Cardiac muscle cell (in vitro differentiated cells and primary cell): ENCODE data around the gene PIH1D1. TPM values are rescaled to one million over a fixed set of nuclear protein-coding genes. Genes with fewer than 3 reads are reported as not detected.

Source experiments
- DNase-seq, 2 donors: peaks; one replicate each; pipeline versions ENCODE4 v3.0.0 to v3.0.0-alpha.2; 2010 to 2017; ENCODE audit warnings: low read depth in 1 of 2, low spot score in 1 of 2
- H3K27ac ChIP-seq: fragments of 200-600 bp; sonication (generic); 2 replicates; pipeline ENCODE4 v1.5.1; 2016
- H3K27me3 ChIP-seq: fragments of 200-600 bp; sonication (generic); 2 replicates; pipeline ENCODE4 v1.6.0; 2016; ENCODE audit warnings: control low read depth
- H3K36me3 ChIP-seq: fragments of 200-600 bp; sonication (generic); 2 replicates; pipeline ENCODE4 v1.5.1; 2016; ENCODE audit warnings: control low read depth
- H3K4me1 ChIP-seq: fragments of 200-600 bp; sonication (generic); 2 replicates; pipeline ENCODE4 v1.8.1; 2017; ENCODE audit warnings: low read depth, mild to moderate bottlenecking, mixed run types
- H3K4me3 ChIP-seq: fragments of 200-600 bp; sonication (generic); 2 replicates; pipeline ENCODE4 v1.5.1; 2016; ENCODE audit warnings: mild to moderate bottlenecking
- H3K9me3 ChIP-seq: fragments of 200-600 bp; sonication (generic); 2 replicates; pipeline ENCODE4 v1.5.1; 2017; ENCODE audit warnings: low read depth, mild to moderate bottlenecking, control low read depth
- polyA plus RNA-seq: library from polyadenylated mRNA; unstranded; fragments of >200 nt; fragmentation: Nextera tagmentation; extraction: Ambion mirVana; gene quantifications from 2 replicates; pipeline ENCODE4 v1.2.1, GENCODE V29; 2016
- total RNA-seq: library from RNA; depleted of rRNA; stranded (reverse); fragments of >200 nt; gene quantifications from 2 replicates; pipeline ENCODE4 v1.2.3, GENCODE V29; 2016
- TF ChIP-seq, protein P1 (sequence below): IDR thresholded peaks from 2 replicates; pipeline ENCODE4 v1.5.1; 2012; ENCODE audit warnings: low read depth, mild to moderate bottlenecking, low read length

The PIH1D1 gene
- total and polyA plus RNA-seq, 2 experiments from 2014 or later = 145 to 156 TPM

DNA sequence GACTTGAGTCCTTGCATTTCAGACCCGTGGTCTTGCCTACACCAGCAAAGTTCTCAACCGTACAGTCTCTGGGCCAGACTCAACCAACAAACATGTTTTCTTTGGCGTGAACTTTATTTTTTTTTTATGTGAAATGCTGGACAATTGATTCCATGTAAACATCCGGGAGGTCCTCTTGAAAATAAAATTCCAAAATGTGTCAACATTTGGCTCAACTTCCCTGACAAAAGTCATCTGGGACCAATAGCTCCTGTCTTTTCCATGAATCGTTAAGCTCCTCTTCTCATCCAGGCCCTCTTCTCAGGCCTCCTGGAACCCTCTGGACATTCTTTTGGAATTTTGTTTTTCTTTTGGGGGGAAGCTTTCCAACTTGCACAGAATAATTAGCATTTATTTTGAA lies 4.2 kb upstream of the PIH1D1 start:
- no peak for DNase-seq

DNA sequence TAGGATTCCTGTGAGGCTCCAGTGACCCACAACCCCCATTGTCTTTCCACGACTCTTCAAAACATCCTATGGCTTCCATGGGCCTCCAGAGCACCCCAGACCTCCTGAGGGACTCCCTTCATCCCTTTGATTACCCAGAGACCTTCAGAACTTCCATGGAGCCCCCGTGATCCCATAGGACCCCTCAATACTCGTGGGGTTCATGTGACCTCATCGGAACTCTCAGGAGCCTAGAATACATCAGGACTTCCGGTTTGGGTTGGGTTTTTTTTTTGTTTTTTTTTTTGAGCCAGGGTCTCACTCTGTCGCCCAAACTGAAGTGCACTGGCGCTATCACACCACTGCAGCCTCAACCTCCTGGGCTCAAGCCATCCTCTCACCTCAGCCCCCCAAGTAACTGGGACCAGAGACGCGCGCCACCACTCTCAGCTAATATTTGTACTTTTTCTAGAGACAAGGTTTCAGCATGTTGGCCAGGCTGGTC lies 2.2 kb upstream of the PIH1D1 start:
- Histone ChIP-seq H3K27ac (peak overlapping the region; percentile 97), H3K4me1 (peaks cover 2% of the 10 kb centered on the region), H3K9me3 (no peaks in the 10 kb centered on the region), H3K4me3 (peak overlapping the region; percentile 76), H3K36me3 (no peaks in the 10 kb centered on the region), H3K27me3 (no peaks in the 10 kb centered on the region)
- peak in 1 of 2 donors; percentile 8 for DNase-seq
- TF ChIP-seq, protein P1, sequence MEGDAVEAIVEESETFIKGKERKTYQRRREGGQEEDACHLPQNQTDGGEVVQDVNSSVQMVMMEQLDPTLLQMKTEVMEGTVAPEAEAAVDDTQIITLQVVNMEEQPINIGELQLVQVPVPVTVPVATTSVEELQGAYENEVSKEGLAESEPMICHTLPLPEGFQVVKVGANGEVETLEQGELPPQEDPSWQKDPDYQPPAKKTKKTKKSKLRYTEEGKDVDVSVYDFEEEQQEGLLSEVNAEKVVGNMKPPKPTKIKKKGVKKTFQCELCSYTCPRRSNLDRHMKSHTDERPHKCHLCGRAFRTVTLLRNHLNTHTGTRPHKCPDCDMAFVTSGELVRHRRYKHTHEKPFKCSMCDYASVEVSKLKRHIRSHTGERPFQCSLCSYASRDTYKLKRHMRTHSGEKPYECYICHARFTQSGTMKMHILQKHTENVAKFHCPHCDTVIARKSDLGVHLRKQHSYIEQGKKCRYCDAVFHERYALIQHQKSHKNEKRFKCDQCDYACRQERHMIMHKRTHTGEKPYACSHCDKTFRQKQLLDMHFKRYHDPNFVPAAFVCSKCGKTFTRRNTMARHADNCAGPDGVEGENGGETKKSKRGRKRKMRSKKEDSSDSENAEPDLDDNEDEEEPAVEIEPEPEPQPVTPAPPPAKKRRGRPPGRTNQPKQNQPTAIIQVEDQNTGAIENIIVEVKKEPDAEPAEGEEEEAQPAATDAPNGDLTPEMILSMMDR = no peak

More for the DNA sequence above, 4.2 kb upstream of the PIH1D1 start:
- Histone ChIP-seq H3K4me3 (no peak overlapping the region), H3K9me3 (no peaks in the 10 kb centered on the region), H3K27ac (no peak overlapping the region), H3K36me3 (peaks cover 3% of the 10 kb centered on the region), H3K4me1 (peaks cover 2% of the 10 kb centered on the region), H3K27me3 (no peaks in the 10 kb centered on the region)
- TF ChIP-seq, protein P1 = no peak

DNA sequence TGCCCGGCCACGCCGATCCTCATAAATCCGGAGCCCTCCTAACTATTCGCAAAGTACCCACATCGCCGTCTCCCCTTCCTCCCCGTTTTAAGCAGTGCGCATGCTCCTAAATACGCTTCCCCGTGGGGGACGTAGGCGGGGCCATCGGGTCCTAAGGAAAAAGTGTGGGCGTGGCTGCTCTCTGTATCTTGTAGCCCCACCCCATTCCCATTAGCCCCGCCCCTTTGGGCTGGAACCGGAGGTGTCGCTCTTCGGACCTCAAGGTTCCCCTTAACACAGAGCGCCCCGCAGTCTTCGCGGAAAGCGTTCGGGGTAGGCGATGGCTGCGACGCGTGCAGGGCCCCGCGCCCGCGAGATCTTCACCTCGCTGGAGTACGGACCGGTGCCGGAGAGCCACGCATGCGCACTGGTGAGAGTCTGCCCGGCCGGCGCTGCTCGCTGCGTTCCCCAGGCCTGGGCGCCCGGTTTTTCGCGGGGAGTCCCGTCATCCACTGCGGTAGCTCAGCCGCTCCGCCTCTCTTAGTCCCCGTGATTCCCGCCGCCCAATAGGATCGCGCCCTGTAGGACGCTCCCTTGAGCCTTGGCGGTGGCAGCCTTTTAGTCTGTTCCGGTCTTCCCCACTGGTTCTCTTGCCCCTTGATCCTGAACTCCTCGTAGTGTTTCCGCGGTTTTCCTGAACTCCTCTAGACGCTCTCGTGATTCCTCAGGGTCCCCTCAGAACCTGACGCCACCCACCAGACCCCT lies 1.6 kb upstream of the PIH1D1 start, which contains the start of gene ALDH16A1:
TSS of gene ALDH16A1 (plus strand) at position 213 of the 744 bp plus-strand sequence. CDS start at position 320, 107 bp downstream.
- H3K4me3 ChIP-seq = peak within 1 kb of the TSS; percentile 76
- peak within 1 kb of the TSS; percentile 97 for H3K27ac ChIP-seq
- H3K4me1 ChIP-seq = peaks cover 2% of the 10 kb centered on the region
- H3K36me3 ChIP-seq = no peaks in the 10 kb centered on the region
- peak; percentile 99 for DNase-seq
- TF ChIP-seq, protein P1 = no peak
- no peaks in the 10 kb centered on the region for H3K27me3 ChIP-seq
- no peaks in the 10 kb centered on the region for H3K9me3 ChIP-seq

DNA sequence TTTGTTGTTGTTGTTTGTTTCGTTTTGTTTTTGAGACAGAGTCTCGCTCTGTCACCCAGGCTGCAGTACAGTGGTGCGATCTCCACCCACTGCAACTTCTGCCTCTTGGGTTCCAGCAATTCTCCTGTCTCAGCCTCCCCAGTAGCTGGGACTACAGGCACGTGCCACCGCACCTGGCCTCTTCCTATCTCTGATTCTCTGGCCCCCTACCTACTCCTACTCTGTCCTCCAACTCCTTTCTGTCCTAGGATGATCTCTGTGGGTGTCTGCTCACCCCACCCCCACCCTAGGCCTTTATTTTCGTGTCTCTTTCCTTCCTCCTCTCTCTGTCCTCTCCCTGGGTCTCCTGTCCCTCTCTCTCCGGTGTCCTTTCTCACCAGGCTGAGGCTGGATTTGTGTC lies 1.2 kb downstream of the PIH1D1 start:
- Histone ChIP-seq H3K4me1 (peaks cover 2% of the 10 kb centered on the region), H3K36me3 (no peaks in the 10 kb centered on the region), H3K27ac (no peak overlapping the region), H3K9me3 (no peaks in the 10 kb centered on the region), H3K27me3 (no peaks in the 10 kb centered on the region), H3K4me3 (peak overlapping the region; percentile 82)
- TF ChIP-seq, protein P1 = no peak
- no peak for DNase-seq

DNA sequence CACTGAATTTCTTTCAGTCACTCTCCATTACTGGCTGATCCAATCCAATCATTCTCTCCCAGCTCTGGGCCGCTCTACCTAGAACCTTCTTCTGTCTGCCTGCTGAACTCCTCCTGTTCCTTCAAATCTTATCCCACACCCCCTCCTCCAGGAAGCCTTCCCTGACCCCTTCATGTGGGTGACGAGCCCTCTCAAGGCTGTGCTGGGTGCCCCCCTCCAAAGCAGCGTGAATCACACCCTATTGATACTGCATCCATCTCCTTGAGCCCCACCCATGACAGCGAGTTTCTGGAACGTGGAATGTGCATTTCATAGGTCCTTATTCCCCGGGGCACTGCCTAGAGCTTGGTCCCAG lies 3.2 kb downstream of the PIH1D1 start:
- no peaks in the 10 kb centered on the region for H3K9me3 ChIP-seq
- TF ChIP-seq, protein P1 = no peak
- no peaks in the 10 kb centered on the region for H3K36me3 ChIP-seq
- H3K4me3 ChIP-seq = no peak overlapping the region
- no peaks in the 10 kb centered on the region for H3K27me3 ChIP-seq
- DNase-seq = no peak
- H3K4me1 ChIP-seq = no peaks in the 10 kb centered on the region
- no peak overlapping the region for H3K27ac ChIP-seq
